HEK293 (cell line): ENCODE data around the gene IL3.

Experiments used
- CTCF ChIA-PET: fragments of 350-600 bp; formaldehyde crosslinking; extraction: SDS; loops from one replicate; lab custom pipeline; 2021; ENCODE audit warnings: antibody characterized with exemption; lab: Yijun Ruan, JAX
- POLR2A ChIA-PET: fragments of 300-600 bp; formaldehyde crosslinking; extraction: SDS; loops from one replicate; lab custom pipeline; 2020; ENCODE audit warnings: antibody characterized with exemption, inconsistent platforms; lab: Yijun Ruan, JAX
- H3K27ac ChIP-seq: fragments of 200-500 bp; sonication (Bioruptor generic); 2 replicates; pipeline ENCODE4 v1.5.1; 2014; ENCODE audit warnings: low read depth, low read length, control low read depth, inconsistent platforms; ENCODE audit errors: extremely low read depth
- H3K36me3 ChIP-seq, 2 experiments: fragments of 200-500 bp in 1 of 2; sonication (Bioruptor generic) in 1 of 2; 1 replicate in 1 of 2; 2 replicates in 1 of 2; pipeline ENCODE4 v1.5.1; 2014 to 2017; ENCODE audit warnings: inconsistent platforms in 2 of 2, low read length in 2 of 2; ENCODE audit not compliant: control insufficient read depth in 2 of 2, insufficient read depth in 1 of 2
- H3K4me1 ChIP-seq: fragments of 200-500 bp; sonication (Bioruptor generic); 2 replicates; pipeline ENCODE4 v1.5.1; 2014; ENCODE audit warnings: mild to moderate bottlenecking, low read length, inconsistent platforms; ENCODE audit not compliant: control insufficient read depth, insufficient read depth
- H3K4me3 ChIP-seq: 2 replicates; pipeline ENCODE4 v1.5.1; 2011; ENCODE audit warnings: low read depth, mild to moderate bottlenecking, control low read depth, low read length, moderate library complexity
- H3K9me3 ChIP-seq: fragments of 200-500 bp; sonication (Bioruptor generic); 2 replicates; pipeline ENCODE4 v1.5.1; 2014; ENCODE audit warnings: low read depth, low read length, inconsistent platforms; ENCODE audit not compliant: control insufficient read depth, insufficient read depth
- GLI4 ChIP-seq: fragments of 450-650 bp; formaldehyde crosslinking; IDR thresholded peaks from 2 replicates; pipeline ENCODE4 v1.5.1; 2016; ENCODE audit warnings: missing biosample characterization, missing genetic modification characterization
- KLF1 ChIP-seq: fragments of 450-650 bp; formaldehyde crosslinking; IDR thresholded peaks from 2 replicates; pipeline ENCODE4 v1.5.1; 2016; ENCODE audit warnings: missing biosample characterization, missing genetic modification characterization
- MEIS1 ChIP-seq: sonication (generic); formaldehyde crosslinking; IDR thresholded peaks from 2 replicates; pipeline ENCODE4 v1.8.1; 2022; ENCODE audit warnings: missing genetic modification reagents, mild to moderate bottlenecking, borderline replicate concordance
- SALL2 ChIP-seq: fragments of 450-650 bp; formaldehyde crosslinking; IDR thresholded peaks from 2 replicates; pipeline ENCODE4 v1.5.0; 2017; ENCODE audit warnings: missing biosample characterization, mild to moderate bottlenecking, missing genetic modification characterization, borderline replicate concordance
- SP2 ChIP-seq: fragments of 450-650 bp; formaldehyde crosslinking; IDR thresholded peaks from 2 replicates; pipeline ENCODE4 v1.5.1; 2016; ENCODE audit warnings: missing biosample characterization, missing genetic modification characterization
- ZBTB1 ChIP-seq: fragments of 450-650 bp; formaldehyde crosslinking; IDR thresholded peaks from 2 replicates; pipeline ENCODE4 v1.5.1; 2016; ENCODE audit warnings: missing biosample characterization, missing genetic modification characterization
- ZBTB8A ChIP-seq: fragments of 450-650 bp; formaldehyde crosslinking; IDR thresholded peaks from 2 replicates; pipeline ENCODE4 v1.5.1; 2016; ENCODE audit warnings: missing biosample characterization, missing genetic modification characterization
- ZFP69B ChIP-seq: fragments of 450-650 bp; formaldehyde crosslinking; IDR thresholded peaks from 2 replicates; pipeline ENCODE4 v1.5.1; 2016; ENCODE audit warnings: missing biosample characterization, missing genetic modification characterization
- ZNF133 ChIP-seq: fragments of 450-650 bp; formaldehyde crosslinking; IDR thresholded peaks from 2 replicates; pipeline ENCODE4 v1.5.1; 2016; ENCODE audit warnings: missing biosample characterization, missing genetic modification characterization
- ZNF19 ChIP-seq: fragments of 450-650 bp; formaldehyde crosslinking; IDR thresholded peaks from 2 replicates; pipeline ENCODE4; 2016; ENCODE audit warnings: missing biosample characterization, missing genetic modification characterization, low read depth
- ZNF302 ChIP-seq: fragments of 450-650 bp; formaldehyde crosslinking; IDR thresholded peaks from 2 replicates; pipeline ENCODE4 v1.5.1; 2016; ENCODE audit warnings: missing biosample characterization, missing genetic modification characterization, low read depth
- ZNF341 ChIP-seq: fragments of 450-650 bp; formaldehyde crosslinking; IDR thresholded peaks from 2 replicates; pipeline ENCODE4; 2016; ENCODE audit warnings: low read depth, missing biosample characterization, missing genetic modification characterization
- ZNF37A ChIP-seq: fragments of 450-650 bp; IDR thresholded peaks from 2 replicates; pipeline ENCODE4 v1.5.1; 2018; ENCODE audit warnings: missing biosample characterization, missing genetic modification characterization
- ZNF48 ChIP-seq: fragments of 450-650 bp; formaldehyde crosslinking; IDR thresholded peaks from 2 replicates; pipeline ENCODE4 v1.5.1; 2016; ENCODE audit warnings: missing biosample characterization, missing genetic modification characterization
- ZNF529 ChIP-seq: fragments of 450-650 bp; formaldehyde crosslinking; IDR thresholded peaks from 2 replicates; pipeline ENCODE4 v1.5.1; 2017; ENCODE audit warnings: missing genetic modification characterization, missing biosample characterization; ENCODE audit not compliant: insufficient replicate concordance
- ZNF664 ChIP-seq: fragments of 450-650 bp; formaldehyde crosslinking; IDR thresholded peaks from 2 replicates; pipeline ENCODE4 v1.5.1; 2016; ENCODE audit warnings: missing biosample characterization, missing genetic modification characterization
- ZNF76 ChIP-seq: fragments of 450-650 bp; formaldehyde crosslinking; IDR thresholded peaks from 2 replicates; pipeline ENCODE4; 2016; ENCODE audit warnings: low read depth, missing biosample characterization, missing genetic modification characterization, borderline replicate concordance
- ZSCAN16 ChIP-seq: fragments of 450-650 bp; formaldehyde crosslinking; IDR thresholded peaks from 2 replicates; pipeline ENCODE4 v1.5.1; 2016; ENCODE audit warnings: missing biosample characterization, missing genetic modification characterization
- TF ChIP-seq, protein P1 (sequence below): fragments of 450-650 bp; formaldehyde crosslinking; IDR thresholded peaks from 2 replicates; pipeline ENCODE4 v1.5.1; 2016; ENCODE audit warnings: missing biosample characterization, missing genetic modification characterization
- TF ChIP-seq, protein P2 (sequence below): fragments of 450-650 bp; formaldehyde crosslinking; IDR thresholded peaks from 2 replicates; pipeline ENCODE4 v1.5.1; 2016; ENCODE audit warnings: missing biosample characterization, missing genetic modification characterization, borderline replicate concordance
- TF ChIP-seq, protein P3 (sequence below): fragments of 450-650 bp; formaldehyde crosslinking; IDR thresholded peaks from 2 replicates; pipeline ENCODE4 v1.5.1; 2016; ENCODE audit warnings: missing biosample characterization, missing genetic modification characterization

The IL3 gene

GRCh38 chr5:132032196-132032595 is 28.3 kb upstream of the IL3 start (continued):
- no peak for TF ChIP-seq ZNF529 (tag by site-specific recombination)
- TF ChIP-seq ZNF341 (tag by site-specific recombination), result no peak
- TF ChIP-seq, all 188 proteins: peak for 0

DNA sequence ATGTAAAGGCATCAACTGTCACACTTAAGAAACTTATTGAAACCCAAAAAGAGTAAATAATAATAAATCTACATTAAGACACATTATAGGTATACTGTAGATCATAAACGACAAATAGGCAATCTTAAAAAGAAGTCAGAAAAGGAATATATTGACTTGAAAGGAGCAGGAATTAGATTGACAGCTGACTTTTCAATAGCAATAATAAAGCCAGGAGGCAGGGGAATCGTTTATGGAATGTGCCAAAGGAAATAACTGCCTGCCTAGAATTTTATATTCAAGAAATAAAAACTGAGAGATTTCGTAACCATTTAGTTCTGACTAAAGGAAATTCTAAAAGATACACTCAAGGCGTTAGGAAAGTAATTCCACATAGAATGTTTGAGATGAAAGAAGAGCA is 27.3 kb upstream of the IL3 start:
- TF ChIP-seq, protein P1, sequence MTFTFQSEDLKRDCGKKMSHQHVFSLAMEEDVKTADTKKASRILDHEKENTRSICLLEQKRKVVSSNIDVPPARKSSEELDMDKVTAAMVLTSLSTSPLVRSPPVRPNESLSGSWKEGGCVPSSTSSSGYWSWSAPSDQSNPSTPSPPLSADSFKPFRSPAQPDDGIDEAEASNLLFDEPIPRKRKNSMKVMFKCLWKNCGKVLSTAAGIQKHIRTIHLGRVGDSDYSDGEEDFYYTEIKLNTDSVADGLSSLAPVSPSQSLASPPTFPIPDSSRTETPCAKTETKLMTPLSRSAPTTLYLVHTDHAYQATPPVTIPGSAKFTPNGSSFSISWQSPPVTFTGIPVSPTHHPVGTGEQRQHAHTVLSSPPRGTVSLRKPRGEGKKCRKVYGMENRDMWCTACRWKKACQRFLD (tag by site-specific recombination), result no peak
- TF ChIP-seq GLI4 (tag by site-specific recombination) (no peak), ZNF302 (no peak), ZNF133 (tag by site-specific recombination) (no peak)
- H3K9me3 ChIP-seq, result no peaks in the 10 kb centered on the region
- no peaks in the 10 kb centered on the region for H3K4me1 ChIP-seq
- H3K4me3 ChIP-seq, result no peak overlapping the region
- POLR2A ChIA-PET, result no interaction called here
- no peaks in the 10 kb centered on the region for H3K36me3 ChIP-seq
- CTCF ChIA-PET, result no interaction called here
- no peak overlapping the region for H3K27ac ChIP-seq

GRCh38 chr5:132037353-132037752 is 23.1 kb upstream of the IL3 start:
- Histone ChIP-seq H3K27ac (no peak overlapping the region), H3K36me3 (no peaks in the 10 kb centered on the region), H3K4me1 (no peaks in the 10 kb centered on the region), H3K4me3 (no peak overlapping the region), H3K9me3 (no peaks in the 10 kb centered on the region)
- no peak for TF ChIP-seq SP2
- no peak for TF ChIP-seq ZSCAN16 (tag by site-specific recombination)
- TF ChIP-seq ZBTB8A, result no peak
- no peak for TF ChIP-seq ZFP69B
- TF ChIP-seq ZNF37A (tag by site-specific recombination), result no peak
- TF ChIP-seq, protein P2, sequence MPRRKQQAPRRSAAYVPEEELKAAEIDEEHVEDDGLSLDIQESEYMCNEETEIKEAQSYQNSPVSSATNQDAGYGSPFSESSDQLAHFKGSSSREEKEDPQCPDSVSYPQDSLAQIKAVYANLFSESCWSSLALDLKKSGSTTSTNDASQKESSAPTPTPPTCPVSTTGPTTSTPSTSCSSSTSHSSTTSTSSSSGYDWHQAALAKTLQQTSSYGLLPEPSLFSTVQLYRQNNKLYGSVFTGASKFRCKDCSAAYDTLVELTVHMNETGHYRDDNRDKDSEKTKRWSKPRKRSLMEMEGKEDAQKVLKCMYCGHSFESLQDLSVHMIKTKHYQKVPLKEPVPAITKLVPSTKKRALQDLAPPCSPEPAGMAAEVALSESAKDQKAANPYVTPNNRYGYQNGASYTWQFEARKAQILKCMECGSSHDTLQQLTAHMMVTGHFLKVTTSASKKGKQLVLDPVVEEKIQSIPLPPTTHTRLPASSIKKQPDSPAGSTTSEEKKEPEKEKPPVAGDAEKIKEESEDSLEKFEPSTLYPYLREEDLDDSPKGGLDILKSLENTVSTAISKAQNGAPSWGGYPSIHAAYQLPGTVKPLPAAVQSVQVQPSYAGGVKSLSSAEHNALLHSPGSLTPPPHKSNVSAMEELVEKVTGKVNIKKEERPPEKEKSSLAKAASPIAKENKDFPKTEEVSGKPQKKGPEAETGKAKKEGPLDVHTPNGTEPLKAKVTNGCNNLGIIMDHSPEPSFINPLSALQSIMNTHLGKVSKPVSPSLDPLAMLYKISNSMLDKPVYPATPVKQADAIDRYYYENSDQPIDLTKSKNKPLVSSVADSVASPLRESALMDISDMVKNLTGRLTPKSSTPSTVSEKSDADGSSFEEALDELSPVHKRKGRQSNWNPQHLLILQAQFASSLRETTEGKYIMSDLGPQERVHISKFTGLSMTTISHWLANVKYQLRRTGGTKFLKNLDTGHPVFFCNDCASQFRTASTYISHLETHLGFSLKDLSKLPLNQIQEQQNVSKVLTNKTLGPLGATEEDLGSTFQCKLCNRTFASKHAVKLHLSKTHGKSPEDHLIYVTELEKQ (tag by site-specific recombination), result no peak
- TF ChIP-seq, protein P3, sequence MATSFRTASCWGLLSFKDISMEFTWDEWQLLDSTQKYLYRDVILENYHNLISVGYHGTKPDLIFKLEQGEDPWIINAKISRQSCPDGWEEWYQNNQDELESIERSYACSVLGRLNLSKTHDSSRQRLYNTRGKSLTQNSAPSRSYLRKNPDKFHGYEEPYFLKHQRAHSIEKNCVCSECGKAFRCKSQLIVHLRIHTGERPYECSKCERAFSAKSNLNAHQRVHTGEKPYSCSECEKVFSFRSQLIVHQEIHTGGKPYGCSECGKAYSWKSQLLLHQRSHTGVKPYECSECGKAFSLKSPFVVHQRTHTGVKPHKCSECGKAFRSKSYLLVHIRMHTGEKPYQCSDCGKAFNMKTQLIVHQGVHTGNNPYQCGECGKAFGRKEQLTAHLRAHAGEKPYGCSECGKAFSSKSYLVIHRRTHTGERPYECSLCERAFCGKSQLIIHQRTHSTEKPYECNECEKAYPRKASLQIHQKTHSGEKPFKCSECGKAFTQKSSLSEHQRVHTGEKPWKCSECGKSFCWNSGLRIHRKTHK (tag by site-specific recombination), result no peak
- no peak for TF ChIP-seq ZNF664 (tag by site-specific recombination)
- no peak for TF ChIP-seq ZNF76
- TF ChIP-seq ZBTB1 (tag by site-specific recombination), result no peak
- TF ChIP-seq ZNF48, result no peak
- TF ChIP-seq SALL2, result no peak
- no peak for TF ChIP-seq KLF1 (tag by site-specific recombination)
- TF ChIP-seq, protein P1 (tag by site-specific recombination), result no peak
- TF ChIP-seq MEIS1 (CRISPR knock-in tag), result no peak
- TF ChIP-seq ZNF19, result no peak
- ChIA-PET CTCF (interaction anchor here (0.7 to 0.8 kb wide), 2 partner anchors 497 to 1895 kb away, joined by 3 read pairs; no protein-coding TSS in a partner anchor), POLR2A (no interaction called here)
